Activated naive CD8-positive, alpha-beta T cell treated with anti-CD3 and anti-CD28 coated beads, Interleukin-2, amount 50 U/mL, for 24 hours (primary cell): ENCODE results near the gene CD8A.
"Not testable (repeated sequence)": the region's sequence is repeated elsewhere in the genome, so short reads cannot be mapped to it uniquely, and the experiment has no call there.

Source experiments
- ATAC-seq: fragments of 150-1000 bp; cut with Tn5 transposase; one replicate; pipeline ENCODE4 v1.10.0; 2021
- DNase-seq: peaks from one replicate; pipeline ENCODE4 v3.0.0; 2021
- H3K27ac Mint-ChIP-seq: one replicate; pipeline ENCODE4 v1.8.0; 2021; ENCODE audit warnings: mild to moderate bottlenecking, mixed read lengths
- H3K27me3 Mint-ChIP-seq: one replicate; pipeline ENCODE4 v1.8.0; 2021; ENCODE audit warnings: mixed read lengths
- H3K36me3 Mint-ChIP-seq: one replicate; pipeline ENCODE4 v1.8.0; 2021; ENCODE audit warnings: low read depth, mixed read lengths
- H3K4me1 Mint-ChIP-seq: one replicate; pipeline ENCODE4 v1.8.0; 2021; ENCODE audit warnings: mixed read lengths
- H3K4me3 Mint-ChIP-seq: one replicate; pipeline ENCODE4 v1.8.0; 2021; ENCODE audit warnings: mild to moderate bottlenecking, moderate library complexity, mixed read lengths
- H3K9me3 Mint-ChIP-seq: one replicate; pipeline ENCODE4 v1.8.0; 2021; ENCODE audit warnings: mixed read lengths

The CD8A gene

GRCh38 chr2:86790676-86791572, at the start of gene CD8A:
Gene CD8A (minus strand): TSS chr2:86790913. CDS start chr2:86790825, 88 bp downstream.
- DNase-seq (peak; percentile 80), ATAC-seq (peak; percentile 37)
- Mint-ChIP-seq H3K4me3 (peak within 1 kb of the TSS; percentile 93), H3K4me1 (peaks cover 75% of the 10 kb centered on the region), H3K27ac (peak within 1 kb of the TSS; percentile 99), H3K9me3 (peaks cover 10% of the 10 kb centered on the region), H3K27me3 (peaks cover 8% of the 10 kb centered on the region), H3K36me3 (peaks cover 43% of the 10 kb centered on the region)

- peaks cover 86% of the 10 kb centered on the region for H3K4me1 Mint-ChIP-seq
- ATAC-seq = not testable (repeated sequence)
Observed at GRCh38 chr2:86839871-86840548, 49.3 kb upstream of the CD8A start.

GRCh38 chr2:86839455-86839854, 48.7 kb upstream of the CD8A start:
- Mint-ChIP-seq H3K4me1 (peaks cover 89% of the 10 kb centered on the region), H3K36me3 (peaks cover 12% of the 10 kb centered on the region), H3K27ac (peak overlapping the region; percentile 73)
- not testable (repeated sequence) for H3K27me3 Mint-ChIP-seq, H3K9me3 Mint-ChIP-seq, ATAC-seq, H3K4me3 Mint-ChIP-seq, DNase-seq

More at GRCh38 chr2:86839871-86840548, 49.3 kb upstream of the CD8A start:
- peaks cover 15% of the 10 kb centered on the region for H3K36me3 Mint-ChIP-seq
- H3K4me3 Mint-ChIP-seq, DNase-seq, H3K27me3 Mint-ChIP-seq, H3K9me3 Mint-ChIP-seq: not testable (repeated sequence)
- H3K27ac Mint-ChIP-seq = peak overlapping the region; percentile 73

- peak overlapping the region; percentile 29 for H3K4me3 Mint-ChIP-seq
- not testable (repeated sequence) for ATAC-seq
Observed at GRCh38 chr2:86837714-86838113, 47.0 kb upstream of the CD8A start.

GRCh38 chr2:86836915-86837695, 46.4 kb upstream of the CD8A start:
- ATAC-seq = peak; percentile 56
- H3K4me3 Mint-ChIP-seq = peak overlapping the region; percentile 35
- H3K9me3 Mint-ChIP-seq, H3K36me3 Mint-ChIP-seq, DNase-seq, H3K27me3 Mint-ChIP-seq: not testable (repeated sequence)
- peaks cover 83% of the 10 kb centered on the region for H3K4me1 Mint-ChIP-seq
- peak overlapping the region; percentile 68 for H3K27ac Mint-ChIP-seq

More at GRCh38 chr2:86837714-86838113, 47.0 kb upstream of the CD8A start:
- DNase-seq, H3K36me3 Mint-ChIP-seq, H3K27me3 Mint-ChIP-seq, H3K9me3 Mint-ChIP-seq: not testable (repeated sequence)
- Mint-ChIP-seq H3K4me1 (peaks cover 85% of the 10 kb centered on the region), H3K27ac (peak overlapping the region; percentile 77)

GRCh38 chr2:86835548-86835889, 44.8 kb upstream of the CD8A start:
- H3K27me3 Mint-ChIP-seq, H3K9me3 Mint-ChIP-seq, ATAC-seq, DNase-seq, H3K36me3 Mint-ChIP-seq, H3K4me3 Mint-ChIP-seq: not testable (repeated sequence)
- Mint-ChIP-seq H3K27ac (peak overlapping the region; percentile 76), H3K4me1 (peaks cover 82% of the 10 kb centered on the region)

GRCh38 chr2:86833315-86833714, 42.6 kb upstream of the CD8A start:
- Mint-ChIP-seq H3K4me1 (peaks cover 77% of the 10 kb centered on the region), H3K27me3 (no peaks in the 10 kb centered on the region), H3K27ac (peak overlapping the region; percentile 87), H3K36me3 (peaks cover 2% of the 10 kb centered on the region), H3K4me3 (peak overlapping the region; percentile 60), H3K9me3 (no peaks in the 10 kb centered on the region)
- no peak for ATAC-seq
- no peak for DNase-seq

GRCh38 chr2:86832334-86833096, 41.8 kb upstream of the CD8A start:
- H3K4me3 Mint-ChIP-seq = peak overlapping the region; percentile 67
- no peak for ATAC-seq
- peaks cover 2% of the 10 kb centered on the region for H3K36me3 Mint-ChIP-seq
- no peaks in the 10 kb centered on the region for H3K9me3 Mint-ChIP-seq
- peak overlapping the region; percentile 89 for H3K27ac Mint-ChIP-seq
- peaks cover 77% of the 10 kb centered on the region for H3K4me1 Mint-ChIP-seq
- H3K27me3 Mint-ChIP-seq = no peaks in the 10 kb centered on the region
- no peak for DNase-seq

- ATAC-seq = no peak
- Mint-ChIP-seq H3K27me3 (no peaks in the 10 kb centered on the region), H3K4me3 (peak overlapping the region; percentile 67)
Observed at GRCh38 chr2:86831537-86831936, 40.8 kb upstream of the CD8A start.

GRCh38 chr2:86826951-86827350, 36.2 kb upstream of the CD8A start:
- H3K36me3 Mint-ChIP-seq = peaks cover 4% of the 10 kb centered on the region
- peak overlapping the region; percentile 81 for H3K4me3 Mint-ChIP-seq
- DNase-seq (peak; percentile 9), ATAC-seq (no peak)
- H3K4me1 Mint-ChIP-seq = peaks cover 87% of the 10 kb centered on the region
- H3K9me3 Mint-ChIP-seq = no peaks in the 10 kb centered on the region
- H3K27ac Mint-ChIP-seq = peak overlapping the region; percentile 77
- no peaks in the 10 kb centered on the region for H3K27me3 Mint-ChIP-seq

More at GRCh38 chr2:86831537-86831936, 40.8 kb upstream of the CD8A start:
- H3K4me1 Mint-ChIP-seq = peaks cover 79% of the 10 kb centered on the region
- DNase-seq = no peak
- no peaks in the 10 kb centered on the region for H3K9me3 Mint-ChIP-seq
- peaks cover 2% of the 10 kb centered on the region for H3K36me3 Mint-ChIP-seq
- peak overlapping the region; percentile 89 for H3K27ac Mint-ChIP-seq

GRCh38 chr2:86825693-86826381, 35.1 kb upstream of the CD8A start:
- H3K36me3 Mint-ChIP-seq = peaks cover 2% of the 10 kb centered on the region
- no peaks in the 10 kb centered on the region for H3K9me3 Mint-ChIP-seq
- DNase-seq (peak; percentile 62), ATAC-seq (peak; percentile 74)
- peak overlapping the region; percentile 81 for H3K4me3 Mint-ChIP-seq
- H3K4me1 Mint-ChIP-seq = peaks cover 89% of the 10 kb centered on the region
- peak overlapping the region; percentile 77 for H3K27ac Mint-ChIP-seq
- H3K27me3 Mint-ChIP-seq = no peaks in the 10 kb centered on the region

- DNase-seq (no peak), ATAC-seq (peak; percentile 4)
- Mint-ChIP-seq H3K36me3 (peaks cover 2% of the 10 kb centered on the region), H3K27ac (peak overlapping the region; percentile 77), H3K27me3 (no peaks in the 10 kb centered on the region), H3K9me3 (no peaks in the 10 kb centered on the region), H3K4me1 (peaks cover 95% of the 10 kb centered on the region), H3K4me3 (peak overlapping the region; percentile 81)
Observed at GRCh38 chr2:86825036-86825692, 34.5 kb upstream of the CD8A start.
